ENCODE data around the gene C16orf89. TPM values are rescaled to one million over a fixed set of nuclear protein-coding genes. Genes with fewer than 3 reads are reported as not detected.
A peak's percentile ranks its signal among the peaks of the same experiment; 100 is the strongest.
"Not testable (repeated sequence)": the region's sequence is repeated elsewhere in the genome, so short reads cannot be mapped to it uniquely, and the experiment has no call there.

Gene C16orf89
- total RNA-seq, 2 experiments from 2014 or later: not detected

GRCh38 chr16:5062790-5063765, 2.7 kb downstream of the C16orf89 start:
- Mint-ChIP-seq H3K27ac (no peak overlapping the region), H3K9me3 (no peaks in the 10 kb centered on the region), H3K4me3 (no peak overlapping the region), H3K27me3 (peaks cover 3% of the 10 kb centered on the region), H3K36me3 (no peaks in the 10 kb centered on the region), H3K4me1 (peaks cover 7% of the 10 kb centered on the region)
- POLR2A ChIA-PET: no interaction called here
- no peak for DNase-seq
- ATAC-seq (ENCODE audit: low read depth): no peak

GRCh38 chr16:5062051-5062450, 3.7 kb downstream of the C16orf89 start:
- Mint-ChIP-seq H3K36me3 (no peaks in the 10 kb centered on the region), H3K4me1 (peaks cover 7% of the 10 kb centered on the region), H3K27ac (no peak overlapping the region), H3K4me3 (no peak overlapping the region), H3K27me3 (peaks cover 2% of the 10 kb centered on the region), H3K9me3 (no peaks in the 10 kb centered on the region)
- DNase-seq (no peak), ATAC-seq (ENCODE audit: low read depth) (no peak)
- POLR2A ChIA-PET: interaction anchor here (0.8 kb wide), 1 partner anchor 28 kb away, joined by 5 read pairs; no protein-coding TSS in a partner anchor

GRCh38 chr16:5060073-5060641, 5.6 kb downstream of the C16orf89 start:
- POLR2A ChIA-PET: no interaction called here
- Mint-ChIP-seq H3K9me3 (no peaks in the 10 kb centered on the region), H3K36me3 (no peaks in the 10 kb centered on the region), H3K4me3 (no peak overlapping the region), H3K4me1 (peaks cover 7% of the 10 kb centered on the region), H3K27ac (no peak overlapping the region), H3K27me3 (peaks cover 2% of the 10 kb centered on the region)
- DNase-seq (no peak), ATAC-seq (ENCODE audit: low read depth) (no peak)

- POLR2A ChIA-PET: no interaction called here
- H3K27ac Mint-ChIP-seq: no peak overlapping the region
- ATAC-seq (ENCODE audit: low read depth) (no peak), DNase-seq (no peak)
- H3K9me3 Mint-ChIP-seq: no peaks in the 10 kb centered on the region
- H3K27me3 Mint-ChIP-seq: peaks cover 2% of the 10 kb centered on the region
- peaks cover 7% of the 10 kb centered on the region for H3K4me1 Mint-ChIP-seq
- no peak overlapping the region for H3K4me3 Mint-ChIP-seq
- H3K36me3 Mint-ChIP-seq: no peaks in the 10 kb centered on the region
Measured at GRCh38 chr16:5059386-5060072, 6.2 kb downstream of the C16orf89 start.

- DNase-seq (no peak), ATAC-seq (ENCODE audit: low read depth) (no peak)
- POLR2A ChIA-PET: no interaction called here
- no peaks in the 10 kb centered on the region for H3K36me3 Mint-ChIP-seq
- H3K27ac Mint-ChIP-seq: no peak overlapping the region
- no peak overlapping the region for H3K4me3 Mint-ChIP-seq
- H3K27me3 Mint-ChIP-seq: peaks cover 2% of the 10 kb centered on the region
- peaks cover 7% of the 10 kb centered on the region for H3K4me1 Mint-ChIP-seq
- no peaks in the 10 kb centered on the region for H3K9me3 Mint-ChIP-seq
Measured at GRCh38 chr16:5058476-5058875, 7.3 kb downstream of the C16orf89 start.

- POLR2A ChIA-PET: no interaction called here
Measured at GRCh38 chr16:5056352-5056751, 9.4 kb downstream of the C16orf89 start.

GRCh38 chr16:5054876-5055865, 10.6 kb downstream of the C16orf89 start:
- peaks cover 1% of the 10 kb centered on the region for H3K4me1 Mint-ChIP-seq
- POLR2A ChIA-PET: no interaction called here
- H3K4me3 Mint-ChIP-seq: no peak overlapping the region

More at GRCh38 chr16:5056352-5056751, 9.4 kb downstream of the C16orf89 start:
- peaks cover 7% of the 10 kb centered on the region for H3K27me3 Mint-ChIP-seq
- DNase-seq (peak; percentile 51), ATAC-seq (ENCODE audit: low read depth) (peak; percentile 84)
- H3K9me3 Mint-ChIP-seq: no peaks in the 10 kb centered on the region
- no peak overlapping the region for H3K27ac Mint-ChIP-seq
- no peaks in the 10 kb centered on the region for H3K36me3 Mint-ChIP-seq
- H3K4me1 Mint-ChIP-seq: peaks cover 1% of the 10 kb centered on the region
- H3K4me3 Mint-ChIP-seq: no peak overlapping the region

GRCh38 chr16:5046914-5047313, 18.8 kb downstream of the C16orf89 start:
- peaks cover 12% of the 10 kb centered on the region for H3K27me3 Mint-ChIP-seq
- no peak overlapping the region for H3K27ac Mint-ChIP-seq
- DNase-seq: no peak
- peaks cover 4% of the 10 kb centered on the region for H3K9me3 Mint-ChIP-seq
- H3K4me1 Mint-ChIP-seq: no peaks in the 10 kb centered on the region
- no peaks in the 10 kb centered on the region for H3K36me3 Mint-ChIP-seq
- no peak for ATAC-seq (ENCODE audit: low read depth)
- POLR2A ChIA-PET: no interaction called here
- H3K4me3 Mint-ChIP-seq: no peak overlapping the region

More at GRCh38 chr16:5054876-5055865, 10.6 kb downstream of the C16orf89 start:
- Mint-ChIP-seq H3K27me3 (peaks cover 11% of the 10 kb centered on the region), H3K27ac (no peak overlapping the region), H3K36me3 (no peaks in the 10 kb centered on the region), H3K9me3 (no peaks in the 10 kb centered on the region)
- no peak for DNase-seq
- ATAC-seq (ENCODE audit: low read depth): no peak

- POLR2A ChIA-PET: no interaction called here
- Mint-ChIP-seq H3K4me1 (no peaks in the 10 kb centered on the region), H3K27me3 (peaks cover 6% of the 10 kb centered on the region), H3K9me3 (peaks cover 4% of the 10 kb centered on the region), H3K4me3 (no peak overlapping the region), H3K27ac (no peak overlapping the region), H3K36me3 (no peaks in the 10 kb centered on the region)
- no peak for ATAC-seq (ENCODE audit: low read depth)
- no peak for DNase-seq
Measured at GRCh38 chr16:5045499-5046115, 20.1 kb downstream of the C16orf89 start.

GRCh38 chr16:5044581-5044980, 21.2 kb downstream of the C16orf89 start:
- H3K27me3 Mint-ChIP-seq; DNase-seq; H3K27ac Mint-ChIP-seq; H3K9me3 Mint-ChIP-seq; H3K4me3 Mint-ChIP-seq; H3K4me1 Mint-ChIP-seq; ATAC-seq (ENCODE audit: low read depth); POLR2A ChIA-PET; H3K36me3 Mint-ChIP-seq: not testable (repeated sequence)

- no peak for ATAC-seq (ENCODE audit: low read depth)
- Mint-ChIP-seq H3K4me3 (no peak overlapping the region), H3K27ac (no peak overlapping the region), H3K36me3 (no peaks in the 10 kb centered on the region), H3K9me3 (peaks cover 4% of the 10 kb centered on the region), H3K4me1 (no peaks in the 10 kb centered on the region), H3K27me3 (peaks cover 5% of the 10 kb centered on the region)
- POLR2A ChIA-PET: no interaction called here
- no peak for DNase-seq
Measured at GRCh38 chr16:5044011-5044540, 21.7 kb downstream of the C16orf89 start.

GRCh38 chr16:5042574-5043171, 23.1 kb downstream of the C16orf89 start:
- no peak for ATAC-seq (ENCODE audit: low read depth)
- POLR2A ChIA-PET: no interaction called here
- Mint-ChIP-seq H3K27me3 (peaks cover 2% of the 10 kb centered on the region), H3K9me3 (no peaks in the 10 kb centered on the region), H3K4me1 (no peaks in the 10 kb centered on the region), H3K27ac (no peak overlapping the region), H3K36me3 (no peaks in the 10 kb centered on the region), H3K4me3 (no peak overlapping the region)
- DNase-seq: no peak

Data from activated naive CD8-positive, alpha-beta T cell treated with anti-CD3 and anti-CD28 coated beads, Interleukin-2, amount 10 ng/mL, durations not matched to agents 7 days and 5 days (primary cell).